Stomach (tissue), 4 donors: Measurements from ENCODE around the gene NANOS3.

ENCODE experiments used
- CTCF ChIP-seq, 7 experiments: fragments of 450-650 bp in 4 of 7; fragments of 200-600 bp in 3 of 7; sonication (generic) in 3 of 7; IDR thresholded peaks; one replicate each; pipeline ENCODE4 v1.5.1; 2016 to 2019; ENCODE audit warnings: antibody characterized with exemption in 7 of 7, control low read depth in 2 of 7, mild to moderate bottlenecking in 1 of 7
- POLR2A ChIP-seq, 4 donors: fragments of 450-650 bp; IDR thresholded peaks; one replicate each; pipeline ENCODE4 v1.6.1; 2016; ENCODE audit warnings: antibody characterized with exemption in 4 of 4, control low read depth in 2 of 4, mild to moderate bottlenecking in 1 of 4, moderate library complexity in 1 of 4
- POLR2AphosphoS5 ChIP-seq, 3 donors: sonication (generic); formaldehyde crosslinking; IDR thresholded peaks; one replicate each; pipeline ENCODE4 v1.6.1; 2016; ENCODE audit warnings: antibody characterized with exemption in 3 of 3

GRCh38 chr19:13884726-13885591 lies 8.0 kb downstream of the NANOS3 start:
- no peak for TF ChIP-seq CTCF (IDR thresholded peaks at IDR 0.05)
- no peak for TF ChIP-seq POLR2A (IDR thresholded peaks at IDR 0.05)
- peak in 2 of 3 donors; percentile 73 to 78 for TF ChIP-seq POLR2AphosphoS5 (IDR thresholded peaks at IDR 0.05)
